Gastrocnemius medialis (tissue), 4 donors: ENCODE data around the gene CELSR2. TPM values are rescaled to one million over a fixed set of nuclear protein-coding genes. Genes with fewer than 3 reads are reported as not detected.

Source experiments
- ATAC-seq, 2 donors: fragments of 150-250 bp; one replicate each; pipeline ENCODE4 v1.9.1; 2016
- DNase-seq, 2 donors: peaks; one replicate each; pipeline ENCODE4 v3.0.0-alpha.2; 2019
- H3K27ac ChIP-seq, 4 donors: fragments of 200-600 bp; sonication (generic); 1 replicate in 1 of 4; 2 replicates in 3 of 4; pipeline ENCODE4 v1.5.1; 2016 to 2018; ENCODE audit warnings: mild to moderate bottlenecking in 2 of 4, moderate library complexity in 1 of 4
- H3K27me3 ChIP-seq, 3 donors: fragments of 200-600 bp; sonication (generic) in 2 of 3; 1 replicate in 1 of 3; 2 replicates in 2 of 3; pipeline versions ENCODE4 v1.5.1 to v1.6.0; 2016 to 2019; ENCODE audit warnings: mild to moderate bottlenecking in 1 of 3, moderate library complexity in 1 of 3
- H3K36me3 ChIP-seq, 2 donors: fragments of 200-600 bp; sonication (generic) in 1 of 2; one replicate each; pipeline ENCODE4 v1.5.1; 2017 to 2018
- H3K4me1 ChIP-seq, 2 donors: fragments of 200-600 bp; sonication (generic) in 1 of 2; one replicate each; pipeline ENCODE4 v1.5.1; 2016 to 2017; ENCODE audit warnings: mild to moderate bottlenecking in 2 of 2
- H3K4me3 ChIP-seq, 4 donors: fragments of 200-600 bp; sonication (generic) in 3 of 4; 1 replicate in 1 of 4; 2 replicates in 3 of 4; pipeline ENCODE4 v1.5.1; 2016 to 2019; ENCODE audit warnings: mild to moderate bottlenecking in 2 of 4
- H3K9me3 ChIP-seq, 3 donors: fragments of 200-600 bp; sonication (generic) in 2 of 3; 1 replicate in 1 of 3; 2 replicates in 2 of 3; pipeline ENCODE4 v1.5.1; 2016 to 2019
- CTCF ChIP-seq, 5 experiments: fragments of 450-650 bp in 3 of 5; fragments of 200-600 bp in 2 of 5; sonication (generic) in 2 of 5; IDR thresholded peaks in 4 of 5; conservative IDR thresholded peaks in 1 of 5; 1 replicate in 4 of 5; 2 replicates in 1 of 5; pipeline ENCODE4 v1.5.1; 2016 to 2019; ENCODE audit warnings: antibody characterized with exemption in 5 of 5, mild to moderate bottlenecking in 3 of 5, moderate library complexity in 3 of 5
- POLR2A ChIP-seq, 2 donors: fragments of 450-650 bp; IDR thresholded peaks; one replicate each; pipeline ENCODE4 v1.6.1; 2017; ENCODE audit warnings: antibody characterized with exemption in 2 of 2, mild to moderate bottlenecking in 2 of 2, moderate library complexity in 2 of 2
- in situ Hi-C, 4 donors: fragments of 200-750 bp; cut with MboI; loops; one replicate each; pipeline versions ENCODE4 v1.15.0 to v1.8.0; 2017; ENCODE audit warnings: low sequenced_read_pairs in 4 of 4
- intact Hi-C: fragments of 100-400 bp; cut with DNase I; formaldehyde crosslinking; loops from one replicate; pipeline ENCODE4 v1.15.1; 2023; ENCODE audit warnings: low total_unique reads
- total RNA-seq, 4 donors: library from RNA; depleted of rRNA; stranded (reverse); fragments of >200 nt; gene quantifications; one replicate each; pipeline versions ENCODE4 v1.1.0 to v1.2.3, GENCODE V29; 2016

The CELSR2 gene
- total RNA-seq, 4 donors from 2014 or later: 5.8 to 12.5 (median 7.9) TPM

- Histone ChIP-seq H3K4me1 (peaks cover 28 to 30% of the 10 kb centered on the region in 2 donors), H3K27me3 (no peaks in the 10 kb centered on the region), H3K9me3 (no peaks in the 10 kb centered on the region), H3K27ac (no peak overlapping the region), H3K4me3 (no peak overlapping the region), H3K36me3 (peaks cover 0 to 18% of the 10 kb centered on the region in 2 donors)
- TF ChIP-seq POLR2A (IDR thresholded peaks at IDR 0.05): no peak
- no peak for TF ChIP-seq CTCF (IDR thresholded peaks at IDR 0.05 in 4 of 5, conservative IDR thresholded peaks at IDR 0.05 in 1 of 5)
- in situ Hi-C loops (no loop called here), intact Hi-C loops (no loop called here)
- DNase-seq (no peak), ATAC-seq (peak in 1 of 2 donors; percentile 13)
Measured at GRCh38 chr1:109242387-109242786, 7.0 kb upstream of the CELSR2 start.

- Histone ChIP-seq H3K4me3 (no peak overlapping the region), H3K9me3 (no peaks in the 10 kb centered on the region), H3K27me3 (no peaks in the 10 kb centered on the region), H3K27ac (no peak overlapping the region), H3K4me1 (peaks cover 28 to 30% of the 10 kb centered on the region in 2 donors), H3K36me3 (peaks cover 0 to 10% of the 10 kb centered on the region in 2 donors)
- ATAC-seq: no peak
- in situ Hi-C loops (no loop called here), intact Hi-C loops (no loop called here)
- no peak for DNase-seq
- TF ChIP-seq CTCF (IDR thresholded peaks at IDR 0.05 in 4 of 5, conservative IDR thresholded peaks at IDR 0.05 in 1 of 5) (no peak), POLR2A (IDR thresholded peaks at IDR 0.05) (no peak)
Measured at GRCh38 chr1:109243221-109243620, 6.1 kb upstream of the CELSR2 start.

DNA sequence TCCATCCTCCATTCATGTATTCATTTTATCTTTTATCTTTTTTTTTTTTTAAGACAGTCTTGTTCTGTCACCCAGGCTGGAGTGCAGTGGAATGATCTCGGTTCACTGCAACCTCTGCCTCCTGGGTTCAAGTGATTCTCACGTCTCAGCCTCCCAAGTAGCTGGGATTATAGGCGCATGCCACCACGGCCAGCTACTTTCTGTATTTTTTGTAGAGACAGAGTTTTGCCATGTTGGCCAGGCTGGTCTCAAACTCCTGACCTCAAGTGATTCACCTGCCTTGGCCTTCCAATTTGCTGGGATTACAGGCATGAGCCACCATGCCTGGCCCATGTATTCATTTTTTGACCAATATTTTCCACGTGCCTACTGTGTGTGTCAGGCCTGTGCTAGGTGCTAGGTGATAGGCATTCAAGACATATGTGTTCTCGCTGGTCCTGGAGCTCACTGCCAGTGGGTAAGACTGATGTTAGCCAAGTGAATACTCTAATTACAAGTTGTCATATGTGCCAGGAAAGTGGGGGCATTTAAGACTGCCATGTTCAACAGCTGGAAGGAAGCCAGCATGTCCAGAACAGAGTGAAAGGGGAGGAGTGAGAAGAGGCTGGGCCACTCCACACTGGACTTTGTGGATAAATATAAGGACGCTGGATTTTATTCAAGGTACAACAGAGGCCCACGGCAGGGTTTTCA, 5.3 kb upstream of the CELSR2 start:
- intact Hi-C loops (no loop called here), in situ Hi-C loops (no loop called here)
- peak; percentile 53 to 70 for ATAC-seq
- DNase-seq: peak; percentile 39 to 55
- no peaks in the 10 kb centered on the region for H3K9me3 ChIP-seq
- TF ChIP-seq POLR2A (IDR thresholded peaks at IDR 0.05) (no peak), CTCF (IDR thresholded peaks at IDR 0.05 in 4 of 5, conservative IDR thresholded peaks at IDR 0.05 in 1 of 5) (no peak)
- no peaks in the 10 kb centered on the region for H3K27me3 ChIP-seq
- peaks cover 32% of the 10 kb centered on the region in 2 donors for H3K4me1 ChIP-seq
- no peak overlapping the region for H3K4me3 ChIP-seq
- H3K27ac ChIP-seq: peak overlapping the region in 3 of 4 donors; percentile 47 to 56 (median 54)
- H3K36me3 ChIP-seq: peaks cover 0 to 2% of the 10 kb centered on the region in 2 donors

- Histone ChIP-seq H3K27me3 (no peaks in the 10 kb centered on the region), H3K4me3 (no peak overlapping the region), H3K4me1 (peaks cover 25 to 33% of the 10 kb centered on the region in 2 donors), H3K9me3 (no peaks in the 10 kb centered on the region), H3K27ac (no peak overlapping the region), H3K36me3 (no peaks in the 10 kb centered on the region)
- in situ Hi-C loops: no loop called here
- ATAC-seq (no peak), DNase-seq (no peak)
- intact Hi-C loops: no loop called here
- TF ChIP-seq CTCF (IDR thresholded peaks at IDR 0.05 in 4 of 5, conservative IDR thresholded peaks at IDR 0.05 in 1 of 5): no peak
- no peak for TF ChIP-seq POLR2A (IDR thresholded peaks at IDR 0.05)
Measured at GRCh38 chr1:109246141-109246551, 3.2 kb upstream of the CELSR2 start.
